Gastrocnemius medialis (tissue), 4 donors: ENCODE measurements around the gene ZBTB16.

Source experiments
- CTCF ChIP-seq, 5 experiments: fragments of 450-650 bp in 3 of 5; fragments of 200-600 bp in 2 of 5; sonication (generic) in 2 of 5; IDR thresholded peaks in 4 of 5; conservative IDR thresholded peaks in 1 of 5; 1 replicate in 4 of 5; 2 replicates in 1 of 5; pipeline ENCODE4 v1.5.1; 2016 to 2019; ENCODE audit warnings: antibody characterized with exemption in 5 of 5, mild to moderate bottlenecking in 3 of 5, moderate library complexity in 3 of 5
- POLR2A ChIP-seq, 2 donors: fragments of 450-650 bp; IDR thresholded peaks; one replicate each; pipeline ENCODE4 v1.6.1; 2017; ENCODE audit warnings: antibody characterized with exemption in 2 of 2, mild to moderate bottlenecking in 2 of 2, moderate library complexity in 2 of 2

DNA sequence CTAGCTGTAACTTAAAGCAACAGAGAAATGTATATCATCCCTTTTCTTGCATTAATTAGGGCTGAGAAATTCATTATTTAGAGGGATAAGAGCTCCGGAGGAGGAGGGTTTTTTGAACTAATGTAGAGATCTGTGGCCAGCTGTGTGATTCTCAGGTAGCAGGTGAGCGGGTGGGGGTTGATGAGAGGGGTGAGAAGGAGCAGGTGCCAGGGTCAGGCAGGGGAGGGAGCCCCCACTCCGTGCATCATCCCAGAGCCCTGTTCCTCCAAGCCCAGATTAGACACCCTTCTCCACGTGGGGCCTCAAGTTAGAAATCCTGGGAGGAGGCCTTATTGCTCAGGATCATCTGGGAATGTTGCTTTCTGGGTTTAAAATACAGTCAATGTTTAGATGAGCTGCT is 24.9 kb downstream of the ZBTB16 start:
- TF ChIP-seq CTCF (IDR thresholded peaks at IDR 0.05 in 4 of 5, conservative IDR thresholded peaks at IDR 0.05 in 1 of 5) (no peak), POLR2A (IDR thresholded peaks at IDR 0.05) (no peak)
